Peyer's patch (tissue), 4 donors: Measurements from ENCODE around the gene SLC26A11.

Source experiments
- POLR2A ChIP-seq, 2 donors: fragments of 450-650 bp; IDR thresholded peaks; one replicate each; pipeline ENCODE4 v1.5.1; 2017; ENCODE audit warnings: antibody characterized with exemption in 2 of 2, mild to moderate bottlenecking in 2 of 2, moderate library complexity in 2 of 2
- TF ChIP-seq, protein P1 (sequence below), 6 experiments: fragments of 450-650 bp in 4 of 6; fragments of 200-600 bp in 2 of 6; sonication (generic) in 1 of 6; IDR thresholded peaks; one replicate each; pipeline ENCODE4 v1.5.1; 2017 to 2019; ENCODE audit warnings: antibody characterized with exemption in 6 of 6, mild to moderate bottlenecking in 3 of 6, moderate library complexity in 1 of 6

DNA sequence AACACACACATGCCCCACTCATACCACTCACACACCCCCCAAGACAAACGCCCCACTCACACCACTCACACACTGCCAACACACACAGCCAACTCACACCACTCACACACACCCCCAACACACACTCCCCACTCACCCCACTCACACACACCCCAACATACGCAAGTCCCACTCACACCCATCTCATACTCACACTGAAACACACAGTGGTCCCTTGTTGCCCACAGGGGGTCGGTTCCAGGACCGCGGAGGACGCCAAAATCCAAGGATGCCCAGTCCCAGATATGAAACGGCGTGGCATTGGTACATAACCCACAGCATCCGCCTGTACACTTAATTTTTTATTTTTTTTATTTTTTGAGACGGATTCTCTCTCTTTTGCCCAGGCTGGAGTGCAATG lies 61.3 kb downstream of the SLC26A11 start:
- TF ChIP-seq, protein P1, sequence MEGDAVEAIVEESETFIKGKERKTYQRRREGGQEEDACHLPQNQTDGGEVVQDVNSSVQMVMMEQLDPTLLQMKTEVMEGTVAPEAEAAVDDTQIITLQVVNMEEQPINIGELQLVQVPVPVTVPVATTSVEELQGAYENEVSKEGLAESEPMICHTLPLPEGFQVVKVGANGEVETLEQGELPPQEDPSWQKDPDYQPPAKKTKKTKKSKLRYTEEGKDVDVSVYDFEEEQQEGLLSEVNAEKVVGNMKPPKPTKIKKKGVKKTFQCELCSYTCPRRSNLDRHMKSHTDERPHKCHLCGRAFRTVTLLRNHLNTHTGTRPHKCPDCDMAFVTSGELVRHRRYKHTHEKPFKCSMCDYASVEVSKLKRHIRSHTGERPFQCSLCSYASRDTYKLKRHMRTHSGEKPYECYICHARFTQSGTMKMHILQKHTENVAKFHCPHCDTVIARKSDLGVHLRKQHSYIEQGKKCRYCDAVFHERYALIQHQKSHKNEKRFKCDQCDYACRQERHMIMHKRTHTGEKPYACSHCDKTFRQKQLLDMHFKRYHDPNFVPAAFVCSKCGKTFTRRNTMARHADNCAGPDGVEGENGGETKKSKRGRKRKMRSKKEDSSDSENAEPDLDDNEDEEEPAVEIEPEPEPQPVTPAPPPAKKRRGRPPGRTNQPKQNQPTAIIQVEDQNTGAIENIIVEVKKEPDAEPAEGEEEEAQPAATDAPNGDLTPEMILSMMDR (IDR thresholded peaks at IDR 0.05), result no peak
- no peak for TF ChIP-seq POLR2A (IDR thresholded peaks at IDR 0.05)
